GM03348 (cell line): ENCODE results near the gene TSC22D1.

ENCODE experiments used
- DNase-seq: peaks from one replicate; pipeline ENCODE4 v3.0.0; 2012; ENCODE audit warnings: low spot score

The TSC22D1 gene

GRCh38 chr13:44404261-44405132 lies 171.6 kb downstream of the TSC22D1 start:
- DNase-seq, result no peak

DNA sequence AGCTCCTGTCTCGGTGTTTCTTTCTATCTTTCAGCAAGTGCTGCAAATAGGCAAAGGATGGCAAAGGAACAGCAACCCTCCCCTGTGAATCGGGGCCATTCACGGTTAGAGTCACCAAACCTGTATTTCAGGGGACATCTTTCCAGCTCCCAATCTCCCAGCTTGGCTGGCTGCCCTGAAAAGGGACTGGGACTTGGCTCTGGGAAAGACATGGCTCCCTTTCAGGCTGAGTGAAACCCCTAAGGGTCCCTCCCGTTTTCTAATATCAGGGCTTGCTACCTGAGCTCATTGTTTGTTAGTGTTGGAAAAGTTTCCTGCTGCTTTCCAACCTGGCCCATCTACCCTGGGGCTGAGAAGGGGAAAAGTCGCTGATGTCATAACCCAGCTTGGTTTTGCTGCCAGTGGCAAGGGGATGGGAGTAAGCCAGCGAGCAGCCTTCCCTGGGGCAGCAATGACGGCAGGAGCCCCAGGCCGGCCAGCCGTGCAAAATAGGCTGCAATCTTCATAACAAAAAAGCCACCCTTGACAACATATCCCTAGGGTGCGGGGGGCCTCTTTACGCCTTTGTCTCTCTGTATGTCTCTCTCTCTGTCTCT lies 172.6 kb downstream of the TSC22D1 start:
- no peak for DNase-seq

GRCh38 chr13:44402899-44403445 lies 173.2 kb downstream of the TSC22D1 start:
- DNase-seq, result no peak

DNA sequence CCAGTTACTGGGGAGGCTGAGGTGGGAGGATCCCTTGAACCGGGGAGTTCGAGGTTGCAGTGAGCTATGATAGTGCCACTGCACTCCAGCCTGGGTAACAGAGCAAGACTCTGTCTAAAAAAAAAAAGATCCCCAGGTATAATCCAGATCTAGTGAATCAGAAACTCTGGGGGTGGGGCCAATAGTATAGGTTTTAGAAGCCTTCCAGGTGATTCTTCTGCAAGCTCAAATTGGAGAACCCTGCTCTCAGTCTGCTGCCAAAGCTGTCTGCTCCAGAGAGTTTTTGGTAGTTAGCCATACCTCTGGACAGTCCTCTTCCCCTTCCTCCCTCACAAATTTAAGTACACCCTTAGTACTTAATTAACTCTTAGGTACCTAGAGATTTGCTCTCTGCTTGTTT lies 174.6 kb downstream of the TSC22D1 start:
- no peak for DNase-seq

- no peak for DNase-seq
These were observed 175.4 kb downstream of the TSC22D1 start for GRCh38 chr13:44400736-44401135.

- no peak for DNase-seq
These were observed 177.1 kb downstream of the TSC22D1 start for GRCh38 chr13:44399074-44399473.

GRCh38 chr13:44398606-44399005 lies 177.5 kb downstream of the TSC22D1 start:
- DNase-seq, result no peak

- DNase-seq, result no peak
These were observed 178.3 kb downstream of the TSC22D1 start for GRCh38 chr13:44397766-44398223.

DNA sequence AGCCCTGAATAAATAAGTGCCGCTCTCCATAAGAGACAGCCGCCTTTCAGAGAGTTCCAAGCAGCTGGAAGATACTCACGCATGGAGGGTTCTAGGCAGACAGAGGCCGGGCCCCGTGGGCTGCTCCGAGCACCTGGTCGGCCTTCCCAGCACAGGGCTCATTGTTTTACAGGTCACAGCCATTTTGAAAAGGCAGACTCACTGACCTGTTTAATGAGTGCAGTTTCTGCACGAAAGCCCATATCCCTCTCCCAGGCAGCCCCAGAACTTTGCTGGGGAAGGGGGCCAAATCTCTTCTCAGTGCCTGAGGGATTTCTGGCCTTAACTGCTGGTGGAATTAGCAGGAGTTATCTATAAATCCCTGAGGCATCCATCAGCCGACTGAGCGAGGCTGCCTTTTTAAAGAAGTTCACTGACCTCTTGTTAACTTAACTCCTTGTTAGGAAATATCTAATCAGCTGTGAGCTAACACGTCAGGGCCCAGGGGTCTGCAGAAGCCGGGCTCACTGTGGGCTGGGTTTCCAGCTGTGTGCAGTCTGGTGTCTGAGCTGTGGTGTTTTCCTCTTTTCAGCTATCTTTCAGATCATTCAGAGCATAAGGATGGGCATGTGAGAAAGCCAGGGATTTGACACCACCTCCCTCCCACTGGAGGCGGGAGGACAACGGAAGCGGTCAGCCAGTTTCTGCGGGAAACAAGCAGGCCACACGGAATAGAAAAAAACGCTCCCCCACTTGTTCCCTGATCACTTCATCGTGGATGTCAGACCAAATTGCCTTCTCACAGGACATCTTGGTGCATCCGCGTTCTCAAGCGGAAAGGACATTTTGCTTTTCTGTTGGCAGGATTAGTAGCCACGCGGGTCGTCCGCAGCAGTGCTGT lies 179.2 kb downstream of the TSC22D1 start:
- DNase-seq, result no peak

DNA sequence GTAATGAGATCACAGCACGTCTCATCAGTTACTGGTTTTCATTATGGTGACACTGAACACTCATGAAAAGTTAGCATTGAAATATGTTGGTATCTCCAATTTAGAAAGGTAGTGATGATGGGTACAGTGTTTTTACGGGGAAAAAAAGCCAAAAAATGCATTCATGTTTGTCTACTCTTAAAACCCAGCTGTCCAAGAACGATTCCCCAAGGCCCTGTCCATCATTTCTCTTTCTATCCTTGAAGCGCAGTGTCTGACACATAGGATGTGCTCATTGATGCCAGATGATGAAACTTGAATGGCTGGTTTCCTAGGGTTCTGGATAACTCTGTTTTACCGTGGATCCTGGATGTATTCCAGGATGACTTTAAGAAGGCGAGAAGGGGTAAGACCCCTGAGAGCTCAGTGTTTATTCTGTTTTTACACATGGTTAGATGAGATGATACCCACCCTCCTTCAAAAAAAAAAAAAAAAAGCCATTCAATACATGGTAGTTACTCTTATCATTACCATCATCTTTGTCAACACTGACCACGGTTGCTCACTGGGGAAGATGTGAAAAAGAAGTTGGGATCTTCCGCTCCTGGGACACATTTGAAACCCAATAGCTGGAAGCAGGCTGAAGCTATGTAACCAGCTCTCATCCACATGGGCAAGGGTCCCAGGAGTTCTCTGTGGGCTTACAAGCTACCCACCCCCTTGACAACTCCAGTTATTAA lies 180.0 kb downstream of the TSC22D1 start:
- no peak for DNase-seq

GRCh38 chr13:44394658-44395057 lies 181.5 kb downstream of the TSC22D1 start:
- no peak for DNase-seq

DNA sequence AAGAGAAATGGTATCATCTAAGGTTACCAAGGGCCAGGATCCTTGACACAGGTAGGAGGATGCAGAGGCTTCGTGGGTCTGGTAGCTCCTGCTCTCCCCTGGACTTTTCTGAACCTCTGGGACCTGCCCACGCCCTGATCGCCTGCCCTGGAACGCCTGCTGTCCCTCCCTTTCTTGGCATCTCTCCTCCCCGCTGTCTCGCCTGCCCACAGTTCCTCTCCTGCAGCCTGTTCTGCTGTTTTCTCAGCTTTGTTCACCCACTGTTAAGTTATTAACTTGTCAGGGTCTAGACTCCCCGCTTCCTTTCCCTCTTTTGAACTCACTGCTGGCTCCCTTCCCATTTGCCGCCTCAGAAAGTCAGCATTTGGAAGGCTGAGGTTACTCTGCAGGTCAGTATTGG lies 182.7 kb downstream of the TSC22D1 start:
- DNase-seq, result no peak

DNA sequence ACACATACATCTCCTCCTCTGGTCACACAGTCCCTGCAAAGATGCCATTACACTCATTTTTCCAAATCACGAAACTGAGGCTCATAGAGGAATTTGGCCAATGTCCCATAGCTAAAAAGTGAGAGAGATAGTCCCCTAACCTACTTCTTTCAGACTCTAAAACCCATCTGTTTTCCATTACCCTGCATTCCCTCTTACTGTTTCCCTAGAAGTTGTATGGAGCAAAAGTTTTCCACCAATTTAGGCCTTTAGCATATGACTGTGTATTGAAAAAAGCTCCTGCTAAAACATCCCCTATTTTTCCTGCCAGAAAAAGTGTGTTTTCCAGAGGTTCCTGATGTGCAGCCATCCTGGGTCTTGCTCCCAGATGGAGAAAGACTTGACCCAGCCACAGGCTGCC lies 186.3 kb downstream of the TSC22D1 start:
- no peak for DNase-seq

DNA sequence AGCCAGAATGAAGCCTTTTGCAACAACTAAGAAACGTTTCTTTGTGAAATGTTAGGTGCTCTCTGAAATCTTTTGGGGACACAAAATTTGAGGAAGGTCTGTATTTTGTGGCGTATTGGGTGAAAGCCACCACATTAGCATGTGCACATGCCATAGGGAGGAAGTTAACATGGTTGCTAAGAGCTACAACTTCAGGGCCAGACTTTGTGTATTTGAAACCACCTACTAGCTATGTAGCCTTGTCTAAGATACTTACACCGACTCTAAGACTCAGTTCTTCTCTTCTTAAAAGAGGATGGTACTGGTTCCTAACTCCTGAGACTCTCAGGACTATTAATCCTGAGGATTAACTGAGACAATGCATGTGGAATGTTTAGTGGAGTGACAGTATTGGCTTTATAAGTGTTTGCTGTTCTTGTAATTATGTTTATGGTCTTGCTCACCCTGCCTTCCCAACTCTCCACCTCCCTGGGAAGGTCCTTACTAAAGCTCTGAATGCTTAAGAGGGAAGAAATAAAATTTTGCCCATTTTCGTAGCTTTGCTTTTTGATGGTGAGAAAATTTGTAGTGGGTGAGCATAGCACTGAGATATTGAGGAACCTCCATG lies 187.0 kb downstream of the TSC22D1 start:
- no peak for DNase-seq

DNA sequence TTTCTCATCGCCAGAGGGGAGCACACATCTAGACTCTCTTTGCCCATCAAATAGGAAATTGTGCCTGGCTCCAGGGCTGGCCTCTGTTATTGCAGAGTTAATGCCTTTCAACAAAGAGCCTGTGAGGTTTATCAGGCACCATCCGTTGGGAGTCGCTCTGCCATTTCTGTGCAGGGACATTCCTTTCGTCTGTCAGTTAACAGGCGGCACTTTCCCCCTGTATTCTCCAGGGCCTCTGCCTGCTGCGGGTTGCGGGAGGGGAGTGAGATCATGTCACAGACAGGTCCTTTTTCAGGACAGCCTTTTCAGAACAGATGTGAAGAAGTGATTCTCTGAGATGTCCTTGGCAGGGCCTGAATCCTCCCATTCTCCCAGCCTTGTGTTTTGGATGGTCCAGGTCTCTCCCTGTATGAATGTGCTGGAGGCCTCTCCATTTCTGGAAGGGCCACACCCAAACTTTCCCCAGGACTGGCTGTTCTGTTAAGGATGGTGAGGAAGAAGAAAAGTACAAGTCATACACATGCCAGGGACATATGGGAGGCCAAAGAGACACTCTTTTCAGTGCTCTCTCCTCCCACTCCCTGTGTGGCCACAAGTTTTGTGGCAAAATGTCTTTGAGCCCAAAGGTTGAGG lies 187.6 kb downstream of the TSC22D1 start:
- no peak for DNase-seq

- no peak for DNase-seq
These were observed 189.1 kb downstream of the TSC22D1 start for GRCh38 chr13:44386913-44387556.

- DNase-seq, result no peak
These were observed 190.3 kb downstream of the TSC22D1 start for GRCh38 chr13:44385847-44386246.

DNA sequence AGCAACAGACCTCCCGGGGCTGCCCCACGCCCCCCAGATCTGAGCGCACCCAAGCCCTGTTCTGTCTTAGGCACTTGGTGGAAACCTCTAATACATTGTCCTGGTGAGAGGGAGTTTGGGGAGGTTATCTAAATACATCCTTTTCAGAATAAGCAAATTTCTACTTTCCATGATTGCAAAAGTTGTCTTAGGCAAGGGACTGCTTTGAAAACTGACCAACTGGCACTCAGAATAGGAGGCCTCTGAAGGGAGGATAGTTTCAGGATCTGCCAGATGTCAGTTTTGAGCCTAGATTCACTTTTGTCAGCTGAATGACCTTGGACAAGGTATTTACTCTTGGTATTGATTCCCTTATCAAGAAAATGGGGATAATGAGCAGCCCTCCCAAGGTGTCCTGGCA lies 190.7 kb downstream of the TSC22D1 start:
- no peak for DNase-seq

- no peak for DNase-seq
These were observed 191.4 kb downstream of the TSC22D1 start for GRCh38 chr13:44384778-44385177.

DNA sequence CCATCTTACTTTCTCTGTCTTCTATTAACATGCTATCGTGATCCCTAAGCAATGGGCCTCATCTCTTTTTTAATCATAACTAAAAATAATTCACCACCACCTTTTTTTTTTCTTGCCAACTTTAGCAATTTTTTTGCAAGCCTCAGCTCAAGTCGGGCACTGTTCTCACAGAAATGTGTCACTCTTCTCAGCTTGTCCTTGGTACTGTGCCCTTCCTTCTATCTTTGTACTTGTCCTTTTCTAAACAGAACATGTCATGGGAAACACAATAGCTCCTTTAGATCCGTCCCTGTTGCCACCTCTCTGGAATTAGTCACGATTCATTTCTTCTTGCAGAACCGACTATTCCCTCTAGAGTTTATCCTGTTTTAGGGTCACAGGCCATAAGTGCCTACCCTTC lies 192.2 kb downstream of the TSC22D1 start:
- no peak for DNase-seq
